ENCODE measurements around the gene COLGALT1. TPM values are rescaled to one million over a fixed set of nuclear protein-coding genes. Genes with fewer than 3 reads are reported as not detected.

The COLGALT1 gene
- total and polyA plus RNA-seq, 9 of the 15 experiments (the other 6 are each of a cell fraction or from before 2014, with no cell fraction given) = 4.9 to 119 (median 82.6) TPM

DNA sequence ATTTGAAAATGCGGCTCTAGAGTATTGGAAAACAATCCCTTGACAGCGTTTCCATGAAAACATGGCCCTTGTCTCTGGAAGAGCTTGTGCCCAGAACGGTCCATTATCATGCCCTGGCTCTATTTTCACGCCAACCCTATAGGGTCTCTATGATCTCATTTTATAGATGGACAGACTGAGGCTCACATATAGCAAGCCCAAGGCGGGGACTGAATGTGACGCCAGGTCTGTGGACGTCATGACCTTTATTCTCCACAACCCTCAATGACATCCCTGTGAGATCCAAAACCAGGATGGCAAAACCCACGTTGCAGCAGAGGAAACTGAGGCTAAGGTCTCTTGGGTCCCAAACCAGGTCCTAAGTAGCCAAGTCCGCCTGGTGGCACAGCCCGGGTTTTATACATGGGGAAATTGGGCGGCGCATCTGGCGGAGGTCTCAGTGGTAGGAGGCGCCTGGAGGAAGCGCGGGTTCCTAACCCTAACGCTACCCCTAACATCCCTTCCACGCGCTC is 425 bp upstream of the COLGALT1 start (continued):
- TF ChIP-seq ZNF318 (IDR thresholded peaks at IDR 0.05; ENCODE audit: borderline replicate concordance in 1 of 2, low read depth in 1 of 2) (no peak), RBM34 (IDR thresholded peaks at IDR 0.05; ENCODE audit: borderline replicate concordance, insufficient read depth, low read length) (no peak), MYC (IDR thresholded peaks at IDR 0.05; ENCODE audit: low read depth, low read length) (no peak), MYC (CRISPR knock-in tag; IDR thresholded peaks at IDR 0.05; ENCODE audit: borderline replicate concordance, low read depth) (0 out of 2 replicates have a peak, but pooled peaks have one; percentile 46), POLR2A (conservative IDR thresholded peaks at IDR 0.05) (peak; percentile 46), USF1 (CRISPR knock-in tag; IDR thresholded peaks at IDR 0.05) (no peak), FOXA1 (IDR thresholded peaks at IDR 0.05; ENCODE audit: borderline replicate concordance) (no peak), BCOR (IDR thresholded peaks at IDR 0.05) (peak; percentile 97), SAFB (IDR thresholded peaks at IDR 0.05; ENCODE audit: borderline replicate concordance, low read depth, low read length) (no peak), RBM39 (optimal IDR thresholded peaks at IDR 0.05; ENCODE audit: low read depth, low read length) (peak; percentile 50), HDGF (IDR thresholded peaks at IDR 0.05) (0 out of 2 replicates have a peak, but pooled peaks have one; percentile 37), TAF15 (IDR thresholded peaks at IDR 0.05; ENCODE audit: low read depth, low read length) (no peak), PHF20 (IDR thresholded peaks at IDR 0.05; ENCODE audit: partially characterized antibody) (no peak), HNRNPUL1 (IDR thresholded peaks at IDR 0.05; ENCODE audit: low read length) (no peak), LEF1 (IDR thresholded peaks at IDR 0.05) (0 out of 2 replicates have a peak, but pooled peaks have one; percentile 14), FOXA3 (CRISPR knock-in tag; conservative IDR thresholded peaks at IDR 0.05 in 1 of 2, IDR thresholded peaks at IDR 0.05 in 1 of 2) (0 out of 4 replicates have a peak, but pooled peaks of 1 of the 2 experiments have one; percentile 32)
- TF ChIP-seq, protein P1, sequence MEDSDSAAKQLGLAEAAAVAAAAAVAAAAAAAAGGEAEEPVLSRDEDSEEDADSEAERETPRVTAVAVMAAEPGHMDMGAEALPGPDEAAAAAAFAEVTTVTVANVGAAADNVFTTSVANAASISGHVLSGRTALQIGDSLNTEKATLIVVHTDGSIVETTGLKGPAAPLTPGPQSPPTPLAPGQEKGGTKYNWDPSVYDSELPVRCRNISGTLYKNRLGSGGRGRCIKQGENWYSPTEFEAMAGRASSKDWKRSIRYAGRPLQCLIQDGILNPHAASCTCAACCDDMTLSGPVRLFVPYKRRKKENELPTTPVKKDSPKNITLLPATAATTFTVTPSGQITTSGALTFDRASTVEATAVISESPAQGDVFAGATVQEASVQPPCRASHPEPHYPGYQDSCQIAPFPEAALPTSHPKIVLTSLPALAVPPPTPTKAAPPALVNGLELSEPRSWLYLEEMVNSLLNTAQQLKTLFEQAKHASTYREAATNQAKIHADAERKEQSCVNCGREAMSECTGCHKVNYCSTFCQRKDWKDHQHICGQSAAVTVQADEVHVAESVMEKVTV (CRISPR knock-in tag; IDR thresholded peaks at IDR 0.05) = no peak
- TF ChIP-seq, protein P2, sequence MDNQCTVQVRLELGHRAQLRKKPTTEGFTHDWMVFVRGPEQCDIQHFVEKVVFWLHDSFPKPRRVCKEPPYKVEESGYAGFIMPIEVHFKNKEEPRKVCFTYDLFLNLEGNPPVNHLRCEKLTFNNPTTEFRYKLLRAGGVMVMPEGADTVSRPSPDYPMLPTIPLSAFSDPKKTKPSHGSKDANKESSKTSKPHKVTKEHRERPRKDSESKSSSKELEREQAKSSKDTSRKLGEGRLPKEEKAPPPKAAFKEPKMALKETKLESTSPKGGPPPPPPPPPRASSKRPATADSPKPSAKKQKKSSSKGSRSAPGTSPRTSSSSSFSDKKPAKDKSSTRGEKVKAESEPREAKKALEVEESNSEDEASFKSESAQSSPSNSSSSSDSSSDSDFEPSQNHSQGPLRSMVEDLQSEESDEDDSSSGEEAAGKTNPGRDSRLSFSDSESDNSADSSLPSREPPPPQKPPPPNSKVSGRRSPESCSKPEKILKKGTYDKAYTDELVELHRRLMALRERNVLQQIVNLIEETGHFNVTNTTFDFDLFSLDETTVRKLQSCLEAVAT (IDR thresholded peaks at IDR 0.05) = no peak

Measured in K562 (cell line).